Neural cell (in vitro differentiated cells): ENCODE data around the gene MGLL.

Experiments used
- EP300 ChIP-seq: fragments of 450-650 bp; conservative IDR thresholded peaks from 2 replicates; pipeline ENCODE4 v1.6.1; 2014; ENCODE audit warnings: antibody characterized with exemption, mild to moderate bottlenecking, moderate library complexity; ENCODE audit not compliant: poor library complexity, severe bottlenecking
- EZH2 ChIP-seq: fragments of 200-600, 300-800 bp; shearing (Covaris generic), sonication (generic); IDR thresholded peaks from 2 replicates; pipeline ENCODE4 v1.6.1; 2014; ENCODE audit warnings: antibody characterized with exemption, low read length, borderline replicate concordance, mild to moderate bottlenecking; ENCODE audit not compliant: insufficient read depth, poor library complexity, severe bottlenecking
- POLR2AphosphoS5 ChIP-seq: IDR thresholded peaks from 2 replicates; pipeline ENCODE4 v1.6.1; 2012
- RAD21 ChIP-seq: fragments of 450-650 bp; conservative IDR thresholded peaks from 2 replicates; pipeline ENCODE4 v1.6.1; 2014; ENCODE audit warnings: antibody characterized with exemption, mild to moderate bottlenecking, moderate library complexity
- SMC3 ChIP-seq: fragments of 450-650 bp; conservative IDR thresholded peaks from 2 replicates; pipeline ENCODE4 v1.6.1; 2014; ENCODE audit warnings: antibody characterized with exemption, mild to moderate bottlenecking, moderate library complexity; ENCODE audit not compliant: poor library complexity
- TAF1 ChIP-seq: IDR thresholded peaks from 2 replicates; pipeline ENCODE4 v1.6.1; 2012; ENCODE audit warnings: low read depth
- TF ChIP-seq, protein P1 (sequence below): fragments of 450-650 bp; IDR thresholded peaks from 2 replicates; pipeline ENCODE4 v1.5.1; 2014; ENCODE audit warnings: antibody characterized with exemption, mild to moderate bottlenecking, moderate library complexity; ENCODE audit not compliant: poor library complexity, severe bottlenecking
- TF ChIP-seq, protein P2 (sequence below): IDR thresholded peaks from 2 replicates; pipeline ENCODE4 v1.6.1; 2012; ENCODE audit warnings: borderline replicate concordance

- TF ChIP-seq, protein P1, sequence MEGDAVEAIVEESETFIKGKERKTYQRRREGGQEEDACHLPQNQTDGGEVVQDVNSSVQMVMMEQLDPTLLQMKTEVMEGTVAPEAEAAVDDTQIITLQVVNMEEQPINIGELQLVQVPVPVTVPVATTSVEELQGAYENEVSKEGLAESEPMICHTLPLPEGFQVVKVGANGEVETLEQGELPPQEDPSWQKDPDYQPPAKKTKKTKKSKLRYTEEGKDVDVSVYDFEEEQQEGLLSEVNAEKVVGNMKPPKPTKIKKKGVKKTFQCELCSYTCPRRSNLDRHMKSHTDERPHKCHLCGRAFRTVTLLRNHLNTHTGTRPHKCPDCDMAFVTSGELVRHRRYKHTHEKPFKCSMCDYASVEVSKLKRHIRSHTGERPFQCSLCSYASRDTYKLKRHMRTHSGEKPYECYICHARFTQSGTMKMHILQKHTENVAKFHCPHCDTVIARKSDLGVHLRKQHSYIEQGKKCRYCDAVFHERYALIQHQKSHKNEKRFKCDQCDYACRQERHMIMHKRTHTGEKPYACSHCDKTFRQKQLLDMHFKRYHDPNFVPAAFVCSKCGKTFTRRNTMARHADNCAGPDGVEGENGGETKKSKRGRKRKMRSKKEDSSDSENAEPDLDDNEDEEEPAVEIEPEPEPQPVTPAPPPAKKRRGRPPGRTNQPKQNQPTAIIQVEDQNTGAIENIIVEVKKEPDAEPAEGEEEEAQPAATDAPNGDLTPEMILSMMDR: no peak
- no peak for TF ChIP-seq EZH2
- TF ChIP-seq POLR2AphosphoS5: no peak
- no peak for TF ChIP-seq RAD21
- TF ChIP-seq TAF1: no peak
- TF ChIP-seq, protein P2, sequence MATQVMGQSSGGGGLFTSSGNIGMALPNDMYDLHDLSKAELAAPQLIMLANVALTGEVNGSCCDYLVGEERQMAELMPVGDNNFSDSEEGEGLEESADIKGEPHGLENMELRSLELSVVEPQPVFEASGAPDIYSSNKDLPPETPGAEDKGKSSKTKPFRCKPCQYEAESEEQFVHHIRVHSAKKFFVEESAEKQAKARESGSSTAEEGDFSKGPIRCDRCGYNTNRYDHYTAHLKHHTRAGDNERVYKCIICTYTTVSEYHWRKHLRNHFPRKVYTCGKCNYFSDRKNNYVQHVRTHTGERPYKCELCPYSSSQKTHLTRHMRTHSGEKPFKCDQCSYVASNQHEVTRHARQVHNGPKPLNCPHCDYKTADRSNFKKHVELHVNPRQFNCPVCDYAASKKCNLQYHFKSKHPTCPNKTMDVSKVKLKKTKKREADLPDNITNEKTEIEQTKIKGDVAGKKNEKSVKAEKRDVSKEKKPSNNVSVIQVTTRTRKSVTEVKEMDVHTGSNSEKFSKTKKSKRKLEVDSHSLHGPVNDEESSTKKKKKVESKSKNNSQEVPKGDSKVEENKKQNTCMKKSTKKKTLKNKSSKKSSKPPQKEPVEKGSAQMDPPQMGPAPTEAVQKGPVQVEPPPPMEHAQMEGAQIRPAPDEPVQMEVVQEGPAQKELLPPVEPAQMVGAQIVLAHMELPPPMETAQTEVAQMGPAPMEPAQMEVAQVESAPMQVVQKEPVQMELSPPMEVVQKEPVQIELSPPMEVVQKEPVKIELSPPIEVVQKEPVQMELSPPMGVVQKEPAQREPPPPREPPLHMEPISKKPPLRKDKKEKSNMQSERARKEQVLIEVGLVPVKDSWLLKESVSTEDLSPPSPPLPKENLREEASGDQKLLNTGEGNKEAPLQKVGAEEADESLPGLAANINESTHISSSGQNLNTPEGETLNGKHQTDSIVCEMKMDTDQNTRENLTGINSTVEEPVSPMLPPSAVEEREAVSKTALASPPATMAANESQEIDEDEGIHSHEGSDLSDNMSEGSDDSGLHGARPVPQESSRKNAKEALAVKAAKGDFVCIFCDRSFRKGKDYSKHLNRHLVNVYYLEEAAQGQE: no peak
- TF ChIP-seq SMC3: no peak
- no peak for TF ChIP-seq EP300
Observed at GRCh38 chr3:127777921-127778656, 44.2 kb downstream of the MGLL start.
